Measurements from ENCODE around the gene FRG2C. TPM values are rescaled to one million over a fixed set of nuclear protein-coding genes. Genes with fewer than 3 reads are reported as not detected.
"Not testable (repeated sequence)": the region's sequence is repeated elsewhere in the genome, so short reads cannot be mapped to it uniquely, and the experiment has no call there.

Gene FRG2C
- total RNA-seq (2014; rRNA removed; shearing (Covaris generic); ENCODE audit: low replicate concordance), result not detected in 2 replicates

- not testable (repeated sequence) for H3K4me3 ChIP-seq, H3K36me3 ChIP-seq, H3K9me3 ChIP-seq, H3K27me3 ChIP-seq, DNase-seq
These were observed at the start of gene FRG2C for GRCh38 chr3:75664028-75664427. Gene FRG2C (plus strand): TSS chr3:75664328. CDS start chr3:75664380, 52 bp downstream.

- not testable (repeated sequence) for DNase-seq
These were observed 45.3 kb upstream of the FRG2C start for GRCh38 chr3:75618666-75619305.

GRCh38 chr3:75619481-75620031 is 44.6 kb upstream of the FRG2C start:
- H3K27me3 ChIP-seq, H3K9me3 ChIP-seq, H3K4me3 ChIP-seq, H3K36me3 ChIP-seq, DNase-seq: not testable (repeated sequence)

More at GRCh38 chr3:75618666-75619305, 45.3 kb upstream of the FRG2C start:
- not testable (repeated sequence) for H3K27me3 ChIP-seq, H3K36me3 ChIP-seq, H3K4me3 ChIP-seq, H3K9me3 ChIP-seq

- H3K9me3 ChIP-seq, H3K36me3 ChIP-seq, H3K4me3 ChIP-seq, DNase-seq, H3K27me3 ChIP-seq: not testable (repeated sequence)
These were observed 42.4 kb upstream of the FRG2C start for GRCh38 chr3:75621772-75622171.

- H3K9me3 ChIP-seq, H3K27me3 ChIP-seq, DNase-seq, H3K36me3 ChIP-seq, H3K4me3 ChIP-seq: not testable (repeated sequence)
These were observed 40.5 kb upstream of the FRG2C start for GRCh38 chr3:75623656-75624055.

GRCh38 chr3:75630887-75631535 is 33.1 kb upstream of the FRG2C start:
- H3K36me3 ChIP-seq, H3K9me3 ChIP-seq, H3K27me3 ChIP-seq, DNase-seq, H3K4me3 ChIP-seq: not testable (repeated sequence)

- H3K4me3 ChIP-seq, result no peak overlapping the region
- H3K27me3 ChIP-seq, result no peaks in the 10 kb centered on the region
- no peak for DNase-seq
- no peaks in the 10 kb centered on the region for H3K36me3 ChIP-seq
- H3K9me3 ChIP-seq, result no peaks in the 10 kb centered on the region
These were observed 32.6 kb upstream of the FRG2C start for GRCh38 chr3:75631541-75631940.

- H3K9me3 ChIP-seq, H3K4me3 ChIP-seq, DNase-seq, H3K27me3 ChIP-seq, H3K36me3 ChIP-seq: not testable (repeated sequence)
These were observed 25.2 kb upstream of the FRG2C start for GRCh38 chr3:75638947-75639346.

GRCh38 chr3:75641107-75641517 is 23.0 kb upstream of the FRG2C start:
- H3K36me3 ChIP-seq, H3K9me3 ChIP-seq, H3K27me3 ChIP-seq: not testable (repeated sequence)
- peak; percentile 85 for DNase-seq
- peak overlapping the region; percentile 60 for H3K4me3 ChIP-seq

GRCh38 chr3:75643031-75643800 is 20.9 kb upstream of the FRG2C start:
- H3K9me3 ChIP-seq, H3K27me3 ChIP-seq, H3K36me3 ChIP-seq, DNase-seq: not testable (repeated sequence)
- peak overlapping the region; percentile 29 for H3K4me3 ChIP-seq

GRCh38 chr3:75645548-75645947 is 18.6 kb upstream of the FRG2C start:
- H3K27me3 ChIP-seq, H3K36me3 ChIP-seq, H3K4me3 ChIP-seq: not testable (repeated sequence)

GRCh38 chr3:75650191-75650590 is 13.9 kb upstream of the FRG2C start:
- H3K27me3 ChIP-seq, result no peaks in the 10 kb centered on the region
- no peaks in the 10 kb centered on the region for H3K9me3 ChIP-seq
- H3K36me3 ChIP-seq, result no peaks in the 10 kb centered on the region
- H3K4me3 ChIP-seq, result no peak overlapping the region
- DNase-seq, result no peak

More at GRCh38 chr3:75645548-75645947, 18.6 kb upstream of the FRG2C start:
- not testable (repeated sequence) for DNase-seq, H3K9me3 ChIP-seq

- H3K36me3 ChIP-seq, DNase-seq, H3K9me3 ChIP-seq, H3K27me3 ChIP-seq, H3K4me3 ChIP-seq: not testable (repeated sequence)
These were observed 8.8 kb upstream of the FRG2C start for GRCh38 chr3:75655101-75655904.

GRCh38 chr3:75655956-75656355 is 8.2 kb upstream of the FRG2C start:
- H3K4me3 ChIP-seq, H3K36me3 ChIP-seq: not testable (repeated sequence)

GRCh38 chr3:75658411-75659107 is 5.6 kb upstream of the FRG2C start:
- not testable (repeated sequence) for H3K36me3 ChIP-seq, H3K9me3 ChIP-seq, H3K27me3 ChIP-seq
- DNase-seq, result peak; percentile 51
- peak overlapping the region; percentile 55 for H3K4me3 ChIP-seq

More at GRCh38 chr3:75655956-75656355, 8.2 kb upstream of the FRG2C start:
- not testable (repeated sequence) for H3K27me3 ChIP-seq, DNase-seq, H3K9me3 ChIP-seq

- H3K9me3 ChIP-seq, H3K36me3 ChIP-seq, H3K27me3 ChIP-seq, DNase-seq: not testable (repeated sequence)
- peak overlapping the region; percentile 55 for H3K4me3 ChIP-seq
These were observed 5.1 kb upstream of the FRG2C start for GRCh38 chr3:75659108-75659433.
